NB4 (cell line): ENCODE data around the gene SYCP3.

Experiments used
- CTCF ChIP-seq: IDR thresholded peaks from one replicate; pipeline ENCODE4 v1.5.1; 2012; ENCODE audit warnings: low read depth, low read length
- MAX ChIP-seq: IDR thresholded peaks from 2 replicates; pipeline ENCODE4 v1.6.1; 2011; ENCODE audit warnings: low read depth, low read length
- MYC ChIP-seq: IDR thresholded peaks from 2 replicates; pipeline ENCODE4 v1.6.1; 2011; ENCODE audit warnings: low read depth, low read length

GRCh38 chr12:101777978-101778377, 38.7 kb upstream of the SYCP3 start:
- TF ChIP-seq CTCF, result no peak
- TF ChIP-seq MYC, result no peak
- TF ChIP-seq MAX, result no peak
